AG04450 (cell line): ENCODE results near the gene PIP5KL1. TPM values are rescaled to one million over a fixed set of nuclear protein-coding genes. Genes with fewer than 3 reads are reported as not detected.
A peak's percentile ranks its signal among the peaks of the same experiment; 100 is the strongest.

Source experiments
- CTCF ChIA-PET: fragments of 300-600, 350-600 bp; formaldehyde crosslinking; extraction: SDS; loops from one replicate; lab custom pipeline; 2022; ENCODE audit warnings: antibody characterized with exemption, inconsistent platforms; lab: Charles Lee
- POLR2A ChIA-PET: fragments of 350-600 bp; formaldehyde crosslinking; extraction: SDS; loops from one replicate; lab custom pipeline; 2021; ENCODE audit warnings: antibody characterized with exemption, inconsistent platforms; lab: Yijun Ruan, JAX
- DNase-seq: peaks from one replicate; pipeline ENCODE4 v3.0.0-alpha.2; 2011; ENCODE audit warnings: low read depth, low spot score
- H3K27ac ChIP-seq: one replicate; pipeline ENCODE4 v1.5.1; 2012; ENCODE audit warnings: low read depth, low read length, control low read depth
- H3K27me3 ChIP-seq: one replicate; pipeline ENCODE4 v1.6.0; 2012; ENCODE audit warnings: low read length; ENCODE audit not compliant: control insufficient read depth, insufficient read depth
- H3K4me3 ChIP-seq: 2 replicates; pipeline ENCODE4 v1.5.1; 2011; ENCODE audit warnings: mild to moderate bottlenecking, low read depth, low read length, control low read depth
- H3K9me3 ChIP-seq: 2 replicates; pipeline ENCODE4 v1.5.1; 2012; ENCODE audit warnings: low read length; ENCODE audit not compliant: control insufficient read depth, insufficient read depth
- polyA plus RNA-seq: library from polyadenylated mRNA; depleted of rRNA; stranded (reverse); fragments of >200 nt; gene quantifications from 2 replicates; pipeline ENCODE4 v1.2.3, GENCODE V29; 2011
- TF ChIP-seq, protein P1 (sequence below): IDR thresholded peaks from 2 replicates; pipeline ENCODE4 v1.5.1; 2011; ENCODE audit warnings: low read depth, low read length, control low read depth, inconsistent platforms

PIP5KL1 gene
- polyA plus RNA-seq, 1 experiment = 1.2 TPM

DNA sequence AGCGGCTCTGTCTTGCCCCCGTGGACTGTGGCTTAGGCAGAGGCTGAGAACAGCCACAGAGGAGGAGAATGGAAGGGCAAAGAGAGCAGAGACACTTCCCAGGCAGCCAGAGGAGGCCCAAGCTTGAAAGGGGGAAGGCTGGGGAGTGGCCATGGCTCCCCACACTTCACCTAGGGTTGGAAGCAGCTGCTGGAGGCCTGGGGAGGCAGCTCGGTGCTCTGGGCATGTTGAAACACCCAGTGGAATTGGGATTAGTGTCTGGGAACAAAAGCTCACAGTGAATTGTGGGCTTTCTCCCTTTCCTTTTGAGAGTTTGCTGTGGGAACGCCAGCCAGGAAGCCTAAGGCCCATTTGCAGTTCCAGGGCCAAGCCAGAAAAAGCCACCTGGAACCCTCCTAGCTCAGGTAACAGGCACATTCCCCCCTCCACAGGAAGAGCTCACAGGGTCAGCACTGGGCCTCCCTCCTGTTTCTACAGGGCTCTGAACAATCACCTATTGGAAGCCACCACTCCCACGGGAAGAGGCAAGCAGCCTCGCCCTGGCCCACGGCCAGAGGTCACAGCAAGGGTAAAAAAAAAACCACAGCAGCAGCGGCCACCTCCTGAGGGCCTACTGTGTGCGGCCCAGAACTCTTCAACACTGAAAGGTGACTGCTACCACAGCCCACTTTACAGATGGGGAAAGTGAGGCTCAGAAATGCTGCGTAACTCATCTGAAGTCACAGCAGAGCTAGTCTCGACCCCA, 30.0 kb upstream of the PIP5KL1 start:
- Histone ChIP-seq H3K4me3 (no peak overlapping the region), H3K27me3 (no peaks in the 10 kb centered on the region), H3K27ac (peak overlapping the region; percentile 11), H3K9me3 (no peaks in the 10 kb centered on the region)
- DNase-seq = no peak
- TF ChIP-seq, protein P1, sequence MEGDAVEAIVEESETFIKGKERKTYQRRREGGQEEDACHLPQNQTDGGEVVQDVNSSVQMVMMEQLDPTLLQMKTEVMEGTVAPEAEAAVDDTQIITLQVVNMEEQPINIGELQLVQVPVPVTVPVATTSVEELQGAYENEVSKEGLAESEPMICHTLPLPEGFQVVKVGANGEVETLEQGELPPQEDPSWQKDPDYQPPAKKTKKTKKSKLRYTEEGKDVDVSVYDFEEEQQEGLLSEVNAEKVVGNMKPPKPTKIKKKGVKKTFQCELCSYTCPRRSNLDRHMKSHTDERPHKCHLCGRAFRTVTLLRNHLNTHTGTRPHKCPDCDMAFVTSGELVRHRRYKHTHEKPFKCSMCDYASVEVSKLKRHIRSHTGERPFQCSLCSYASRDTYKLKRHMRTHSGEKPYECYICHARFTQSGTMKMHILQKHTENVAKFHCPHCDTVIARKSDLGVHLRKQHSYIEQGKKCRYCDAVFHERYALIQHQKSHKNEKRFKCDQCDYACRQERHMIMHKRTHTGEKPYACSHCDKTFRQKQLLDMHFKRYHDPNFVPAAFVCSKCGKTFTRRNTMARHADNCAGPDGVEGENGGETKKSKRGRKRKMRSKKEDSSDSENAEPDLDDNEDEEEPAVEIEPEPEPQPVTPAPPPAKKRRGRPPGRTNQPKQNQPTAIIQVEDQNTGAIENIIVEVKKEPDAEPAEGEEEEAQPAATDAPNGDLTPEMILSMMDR = no peak
- POLR2A ChIA-PET = no interaction called here
- CTCF ChIA-PET = interaction anchor here (0.7 to 1.9 kb wide), 2 partner anchors 17 to 18 kb away, joined by 3 to 8 read pairs; no protein-coding TSS in a partner anchor

DNA sequence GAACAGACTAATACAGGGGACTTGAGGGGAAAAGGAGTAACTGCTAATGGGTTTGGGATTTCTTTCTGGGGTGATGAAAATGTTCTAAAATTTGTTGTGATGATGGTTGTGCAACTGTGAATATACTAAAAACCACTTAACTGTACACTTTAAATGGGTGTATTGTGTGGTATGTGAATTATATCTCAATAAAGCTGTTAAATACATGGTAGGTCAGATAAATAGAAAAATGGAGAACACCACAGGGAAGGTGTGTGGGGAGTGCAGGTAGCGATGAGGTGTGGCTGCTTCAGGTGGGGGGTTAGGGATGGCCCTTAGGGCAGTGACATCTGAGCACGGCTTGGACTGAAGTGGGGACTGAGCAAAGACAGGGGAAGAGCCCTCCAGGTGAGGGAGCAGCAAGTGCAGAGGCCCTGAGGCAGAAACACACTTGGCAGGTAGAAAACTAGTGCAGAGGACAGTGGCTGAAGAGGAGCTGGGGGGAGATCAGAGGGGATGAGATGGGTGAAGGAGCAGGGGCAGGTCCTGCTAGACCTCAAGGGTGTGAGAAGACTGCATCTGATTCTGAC, 29.3 kb upstream of the PIP5KL1 start:
- no peak for DNase-seq
- no peaks in the 10 kb centered on the region for H3K27me3 ChIP-seq
- ChIA-PET CTCF (interaction anchor here (0.7 to 2.8 kb wide), 3 partner anchors 16 to 19 kb away, joined by 3 to 13 read pairs (median 8); no protein-coding TSS in a partner anchor), POLR2A (no interaction called here)
- H3K4me3 ChIP-seq = no peak overlapping the region
- H3K9me3 ChIP-seq = no peaks in the 10 kb centered on the region
- TF ChIP-seq, protein P1 = no peak
- H3K27ac ChIP-seq = no peak overlapping the region

DNA sequence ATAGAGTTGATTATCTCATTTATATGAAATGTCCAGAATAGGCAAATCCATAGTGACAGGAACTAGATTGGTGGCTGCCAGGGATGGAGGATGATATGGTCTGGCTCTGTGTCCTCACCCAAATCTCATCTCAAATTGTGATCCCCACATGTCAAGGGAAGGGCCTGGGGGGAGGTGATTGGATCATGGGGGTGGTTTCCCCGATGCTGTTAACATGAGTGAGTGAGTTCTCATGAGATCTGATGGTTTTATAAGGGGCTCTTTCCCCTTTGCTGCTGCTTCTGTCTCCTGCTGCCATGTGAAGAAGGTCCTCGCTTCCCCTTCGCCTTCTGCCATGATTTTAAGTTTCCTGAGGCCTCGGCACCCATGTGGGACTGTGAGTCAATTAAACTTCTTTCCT, 28.8 kb upstream of the PIP5KL1 start:
- TF ChIP-seq, protein P1 = no peak
- CTCF ChIA-PET = interaction anchor here (1.0 to 2.8 kb wide), 2 partner anchors 16 to 17 kb away, joined by 3 to 13 read pairs; no protein-coding TSS in a partner anchor
- H3K4me3 ChIP-seq = no peak overlapping the region
- DNase-seq = no peak
- POLR2A ChIA-PET = no interaction called here
- H3K9me3 ChIP-seq = no peaks in the 10 kb centered on the region
- no peaks in the 10 kb centered on the region for H3K27me3 ChIP-seq
- H3K27ac ChIP-seq = no peak overlapping the region

DNA sequence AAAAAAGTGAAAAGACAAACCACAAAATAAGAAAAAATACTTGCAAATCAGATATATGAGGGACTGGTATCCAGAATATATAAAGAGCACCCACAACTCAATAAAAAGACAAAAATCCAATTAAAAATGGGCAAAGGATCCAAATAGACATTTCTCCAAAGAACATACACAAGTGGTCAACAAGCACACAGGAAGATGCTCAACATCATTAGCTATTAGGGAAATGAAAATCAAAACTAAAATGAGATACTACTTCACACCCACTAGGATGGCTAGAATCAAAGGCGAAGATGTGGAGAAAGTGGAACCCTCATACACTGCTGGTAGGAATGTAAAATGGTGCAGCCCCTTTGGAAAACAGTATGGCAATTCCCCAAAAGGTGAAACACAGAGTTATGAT, 28.2 kb upstream of the PIP5KL1 start:
- Histone ChIP-seq H3K27ac (no peak overlapping the region), H3K27me3 (no peaks in the 10 kb centered on the region), H3K9me3 (no peaks in the 10 kb centered on the region; the same call in 1 of the 2 replicates), H3K4me3 (no peak overlapping the region)
- CTCF ChIA-PET = interaction anchor here (1.0 to 2.8 kb wide), 3 partner anchors 15 to 159 kb away, joined by 3 to 13 read pairs (median 5); no protein-coding TSS in a partner anchor
- DNase-seq = no peak
- TF ChIP-seq, protein P1 = no peak
- POLR2A ChIA-PET = interaction anchor here (1.0 kb wide), 1 partner anchor 22 kb away, joined by 3 read pairs; the partner anchor contains the start of gene EEIG1
